Measurements from ENCODE around the gene PLEKHF1.

The PLEKHF1 gene

GRCh38 chr19:29686285-29686805 is 21.1 kb downstream of the PLEKHF1 start:
- no peak overlapping the region for H3K4me2 ChIP-seq (ENCODE audit: low read length)
- H3K27ac ChIP-seq (ENCODE audit: low read depth, low read length), result no peak overlapping the region
- TF ChIP-seq CTCF (IDR thresholded peaks at IDR 0.05; ENCODE audit: low read depth, low read length, poor library complexity, severe bottlenecking) (no peak), EZH2phosphoT487 (IDR thresholded peaks at IDR 0.05; ENCODE audit: borderline replicate concordance, low read length) (no peak)
- no peak overlapping the region for H3K4me3 ChIP-seq (ENCODE audit: low read length)
- no peaks in the 10 kb centered on the region for H3K36me3 ChIP-seq (ENCODE audit: control insufficient read depth, low read length)
- H3K9me3 ChIP-seq (ENCODE audit: control insufficient read depth, insufficient read depth, low read length), result peaks cover 4% of the 10 kb centered on the region; the same call in 1 of the 2 replicates
- H3F3A ChIP-seq (ENCODE audit: control insufficient read depth, insufficient read depth), result no peaks in the 10 kb centered on the region
- H3K4me1 ChIP-seq (ENCODE audit: control insufficient read depth, low read length), result no peaks in the 10 kb centered on the region
- H3K79me2 ChIP-seq (ENCODE audit: control insufficient read depth, low read length), result no peaks in the 10 kb centered on the region
- no peaks in the 10 kb centered on the region for H4K20me1 ChIP-seq (ENCODE audit: control insufficient read depth, insufficient read depth, low read depth, low read length)
- H3K27me3 ChIP-seq (ENCODE audit: control insufficient read depth, low read length), result peaks cover 4% of the 10 kb centered on the region; the same call in 1 of the 2 replicates
- H3K9me2 ChIP-seq (replicated peaks; ENCODE audit: control insufficient read depth, low read length), result no peaks in the 10 kb centered on the region

- Histone ChIP-seq H3K36me3 (ENCODE audit: control insufficient read depth, low read length) (no peaks in the 10 kb centered on the region), H3K4me2 (ENCODE audit: low read length) (no peak overlapping the region), H3K4me1 (ENCODE audit: control insufficient read depth, low read length) (no peaks in the 10 kb centered on the region), H3K27ac (ENCODE audit: low read depth, low read length) (no peak overlapping the region), H3F3A (ENCODE audit: control insufficient read depth, insufficient read depth) (no peaks in the 10 kb centered on the region), H3K9me2 (replicated peaks; ENCODE audit: control insufficient read depth, low read length) (no peaks in the 10 kb centered on the region), H3K9me3 (ENCODE audit: control insufficient read depth, insufficient read depth, low read length) (peaks cover 4% of the 10 kb centered on the region; the same call in 1 of the 2 replicates), H3K4me3 (ENCODE audit: low read length) (no peak overlapping the region), H3K27me3 (ENCODE audit: control insufficient read depth, low read length) (peaks cover 4% of the 10 kb centered on the region; the same call in 1 of the 2 replicates), H4K20me1 (ENCODE audit: control insufficient read depth, insufficient read depth, low read depth, low read length) (no peaks in the 10 kb centered on the region), H3K79me2 (ENCODE audit: control insufficient read depth, low read length) (no peaks in the 10 kb centered on the region)
- TF ChIP-seq EZH2phosphoT487 (IDR thresholded peaks at IDR 0.05; ENCODE audit: borderline replicate concordance, low read length) (no peak), CTCF (IDR thresholded peaks at IDR 0.05; ENCODE audit: low read depth, low read length, poor library complexity, severe bottlenecking) (no peak)
Measured at GRCh38 chr19:29687244-29687896, 22.1 kb downstream of the PLEKHF1 start.

GRCh38 chr19:29687897-29688728 is 22.9 kb downstream of the PLEKHF1 start:
- Histone ChIP-seq H3K36me3 (ENCODE audit: control insufficient read depth, low read length) (no peaks in the 10 kb centered on the region), H3K27me3 (ENCODE audit: control insufficient read depth, low read length) (peaks cover 2% of the 10 kb centered on the region; the same call in 1 of the 2 replicates), H3K27ac (ENCODE audit: low read depth, low read length) (no peak overlapping the region), H4K20me1 (ENCODE audit: control insufficient read depth, insufficient read depth, low read depth, low read length) (no peaks in the 10 kb centered on the region), H3K79me2 (ENCODE audit: control insufficient read depth, low read length) (no peaks in the 10 kb centered on the region), H3K4me2 (ENCODE audit: low read length) (no peak overlapping the region), H3K9me2 (replicated peaks; ENCODE audit: control insufficient read depth, low read length) (no peaks in the 10 kb centered on the region), H3K4me3 (ENCODE audit: low read length) (no peak overlapping the region), H3K4me1 (ENCODE audit: control insufficient read depth, low read length) (no peaks in the 10 kb centered on the region), H3K9me3 (ENCODE audit: control insufficient read depth, insufficient read depth, low read length) (peaks cover 4% of the 10 kb centered on the region; the same call in 1 of the 2 replicates), H3F3A (ENCODE audit: control insufficient read depth, insufficient read depth) (no peaks in the 10 kb centered on the region)
- TF ChIP-seq CTCF (IDR thresholded peaks at IDR 0.05; ENCODE audit: low read depth, low read length, poor library complexity, severe bottlenecking), result no peak
- TF ChIP-seq EZH2phosphoT487 (IDR thresholded peaks at IDR 0.05; ENCODE audit: borderline replicate concordance, low read length), result no peak

Data from DOHH2 (cell line).